Right cardiac atrium (tissue), 5 donors: Measurements from ENCODE around the gene TOMM6. TPM values are rescaled to one million over a fixed set of nuclear protein-coding genes. Genes with fewer than 3 reads are reported as not detected.

Experiments used
- ATAC-seq, 2 donors: fragments of 200-7000 bp; cut with Tn5 transposase; one replicate each; pipeline versions ENCODE4 v1.8.0 to v1.9.1; 2020; ENCODE audit warnings: moderate library complexity in 2 of 2, mild to moderate bottlenecking in 1 of 2
- DNase-seq, 3 donors: peaks; one replicate each; pipeline ENCODE4 v3.0.0-alpha.2; 2020
- H3K27ac ChIP-seq: one replicate; pipeline ENCODE4 v1.5.1; 2013; ENCODE audit warnings: mild to moderate bottlenecking, low read length, control low read depth, moderate library complexity
- H3K27me3 ChIP-seq: one replicate; pipeline ENCODE4 v1.6.1; 2013; ENCODE audit not compliant: control insufficient read depth, insufficient read depth
- H3K4me1 ChIP-seq: one replicate; pipeline ENCODE4 v1.6.1; 2013; ENCODE audit warnings: low read length; ENCODE audit not compliant: control insufficient read depth, insufficient read depth
- H3K4me3 ChIP-seq: one replicate; pipeline ENCODE4 v1.5.1; 2013; ENCODE audit warnings: low read length, control low read depth
- H3K9me3 ChIP-seq: one replicate; pipeline ENCODE4 v1.6.1; 2013; ENCODE audit warnings: low read length; ENCODE audit not compliant: control insufficient read depth
- WGBS: extraction: QIAGEN DNeasy Blood & Tissue Kit; methylation state at CpG from one replicate; pipeline ENCODE4 v1.1.7; 2013; 5-methylcytosine and 5-hydroxymethylcytosine counted together
- intact Hi-C, 4 donors: fragments of 100-400 bp; cut with DNase I; formaldehyde crosslinking; loops; one replicate each; pipeline versions ENCODE4 v1.11.0 to v1.14.0; 2022 to 2023
- polyA plus RNA-seq: library from polyadenylated mRNA; stranded (reverse); fragments of 200-250 nt; gene quantifications from one replicate; pipeline ENCODE4 v1.2.3, GENCODE V29; 2013
- total RNA-seq, 4 donors: library from RNA; stranded (reverse); fragmentation: NEBNext Ultra II Directional; extraction: Animal tissue kit (Norgen Biotek cat#: 25700); gene quantifications; one replicate each; pipeline ENCODE4 v1.2.1, GENCODE V29; 2021
- donor health status: healthy with polysubstance abuse.
- donor health status: DM: no; HTN: yes; CAD: no.
- donor health status: DM: no; HTN: no; CAD: no.
- donor health status: DM: no; HTN: yes; CAD: no; lungs with severe emphysema.
- donor health status: DM: yes; HTN: yes; CAD: no.

Gene TOMM6
- total and polyA plus RNA-seq, 5 donors, result 123 to 228 (median 152) TPM

DNA sequence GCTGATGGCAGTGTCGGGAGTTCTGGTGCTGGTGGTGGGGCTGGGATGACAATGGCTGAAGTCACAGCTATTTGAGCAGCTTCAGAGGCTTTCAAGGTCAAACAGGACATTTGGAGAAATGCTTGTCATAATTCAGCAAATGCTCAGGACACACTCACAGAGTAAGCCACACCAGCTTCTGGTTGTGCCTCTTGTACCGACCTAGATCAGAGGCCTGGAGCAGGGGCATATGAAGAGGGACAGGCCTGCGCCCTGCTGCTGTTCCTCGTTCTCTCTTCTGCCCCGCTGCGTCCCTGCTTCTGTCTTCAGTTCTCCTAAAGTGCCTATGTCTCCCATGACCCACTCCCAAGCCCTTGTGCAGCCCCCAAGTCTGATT, 39.4 kb upstream of the TOMM6 start:
- no peak overlapping the region for H3K27ac ChIP-seq
- no peak overlapping the region for H3K4me3 ChIP-seq
- no peaks in the 10 kb centered on the region for H3K9me3 ChIP-seq
- DNase-seq (no peak), ATAC-seq (no peak)
- no peaks in the 10 kb centered on the region for H3K4me1 ChIP-seq
- no peaks in the 10 kb centered on the region for H3K27me3 ChIP-seq
- WGBS, result 93% methylated on average over 6 of the region's 6 CpGs
- intact Hi-C loops, result no loop called here

DNA sequence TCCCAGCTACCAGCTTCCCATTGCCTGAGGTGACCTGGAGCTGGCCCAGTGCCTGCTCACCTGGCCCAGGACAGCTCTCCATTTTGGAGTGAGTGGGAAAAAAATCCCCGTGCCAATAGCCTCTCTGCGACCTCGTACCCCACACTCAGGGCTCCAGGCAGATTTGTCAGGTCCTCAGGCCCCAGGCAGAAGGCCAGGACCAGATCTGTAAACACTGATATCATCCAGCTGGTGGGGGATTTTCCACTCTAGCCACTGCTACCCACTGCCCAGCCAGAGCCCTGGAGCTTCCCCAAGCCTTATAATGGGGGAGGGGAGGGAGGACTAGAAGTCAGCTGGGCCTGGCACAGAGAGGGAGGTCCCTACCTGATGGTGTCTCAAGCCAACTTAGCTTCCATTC, 39.0 kb upstream of the TOMM6 start:
- ATAC-seq (peak in 1 of 2 donors; percentile 19), DNase-seq (no peak)
- Histone ChIP-seq H3K4me3 (no peak overlapping the region), H3K27me3 (no peaks in the 10 kb centered on the region), H3K9me3 (no peaks in the 10 kb centered on the region), H3K27ac (no peak overlapping the region), H3K4me1 (no peaks in the 10 kb centered on the region)
- intact Hi-C loops, result no loop called here
- WGBS, result 79% methylated on average over 3 of the region's 3 CpGs

DNA sequence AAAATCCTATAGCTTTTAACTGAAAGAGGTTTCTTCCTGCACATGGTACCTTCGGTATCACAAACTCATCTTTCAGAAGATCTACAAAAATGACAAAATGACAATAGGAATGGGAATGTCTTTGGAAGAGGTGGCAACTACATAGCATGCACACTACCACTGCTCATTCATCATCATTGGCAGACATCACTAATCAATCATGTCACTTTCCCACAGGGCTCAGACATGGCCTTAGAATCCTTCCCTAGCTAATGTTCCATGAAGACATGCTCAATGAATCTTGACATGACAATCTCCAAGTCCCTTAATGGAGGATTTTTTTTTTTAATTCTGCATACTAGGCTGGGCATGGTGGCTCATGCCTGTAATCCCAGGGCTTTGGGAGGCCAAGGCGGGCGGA, 37.1 kb upstream of the TOMM6 start:
- no peak overlapping the region for H3K27ac ChIP-seq
- H3K9me3 ChIP-seq, result no peaks in the 10 kb centered on the region
- DNase-seq (no peak), ATAC-seq (no peak)
- no peak overlapping the region for H3K4me3 ChIP-seq
- intact Hi-C loops, result no loop called here
- 97% methylated on average over 3 of the region's 3 CpGs for WGBS
- H3K27me3 ChIP-seq, result no peaks in the 10 kb centered on the region
- no peaks in the 10 kb centered on the region for H3K4me1 ChIP-seq

DNA sequence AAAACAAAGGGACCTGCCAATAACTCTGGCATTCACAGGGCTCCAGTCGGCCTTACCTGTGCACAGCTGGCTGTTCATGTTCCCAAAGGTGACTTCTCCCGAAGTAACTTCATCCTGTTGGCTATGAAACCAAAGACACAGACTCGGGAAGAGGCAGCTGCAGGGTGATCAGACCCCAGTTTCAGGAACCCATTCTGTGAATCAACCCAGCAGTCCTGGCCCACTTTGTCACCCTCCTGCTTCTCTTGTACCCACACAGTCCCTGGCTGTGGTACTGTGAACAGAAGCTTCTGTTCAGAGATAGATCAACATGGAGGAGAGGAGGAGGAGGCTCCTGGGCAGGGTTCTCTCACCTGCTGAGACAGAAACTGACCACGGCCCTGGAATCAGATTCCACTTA, 31.6 kb upstream of the TOMM6 start:
- Histone ChIP-seq H3K9me3 (no peaks in the 10 kb centered on the region), H3K27ac (no peak overlapping the region), H3K27me3 (no peaks in the 10 kb centered on the region), H3K4me1 (no peaks in the 10 kb centered on the region), H3K4me3 (no peak overlapping the region)
- 80% methylated on average over 4 of the region's 4 CpGs for WGBS
- intact Hi-C loops, result no loop called here
- DNase-seq (no peak), ATAC-seq (no peak)

DNA sequence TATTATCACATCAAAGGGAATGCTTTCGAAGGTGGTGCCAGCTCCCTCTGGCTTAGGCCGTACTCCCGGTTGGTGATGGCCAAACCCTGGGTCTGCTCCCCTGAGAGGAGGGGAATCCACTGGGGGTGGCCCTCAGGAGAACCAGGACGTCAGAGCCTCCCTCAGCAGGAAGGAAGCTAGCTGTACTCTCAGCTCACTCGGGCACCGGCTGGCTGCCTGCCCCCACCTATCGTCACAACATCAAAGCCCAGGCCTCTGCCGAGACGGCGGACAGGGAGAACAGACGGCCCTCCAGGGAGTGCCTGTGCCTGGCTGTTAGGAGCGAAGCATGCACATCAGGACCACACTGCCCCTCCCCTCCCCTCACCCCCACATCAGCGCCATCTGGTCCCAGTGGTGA, 31.1 kb upstream of the TOMM6 start:
- no peaks in the 10 kb centered on the region for H3K4me1 ChIP-seq
- DNase-seq (peak in 1 of 3 donors; percentile 32), ATAC-seq (peak in 1 of 2 donors; percentile 28)
- H3K27me3 ChIP-seq, result no peaks in the 10 kb centered on the region
- no peaks in the 10 kb centered on the region for H3K9me3 ChIP-seq
- H3K4me3 ChIP-seq, result no peak overlapping the region
- intact Hi-C loops, result no loop called here
- no peak overlapping the region for H3K27ac ChIP-seq
- WGBS, result 57% methylated on average over 13 of the region's 13 CpGs

DNA sequence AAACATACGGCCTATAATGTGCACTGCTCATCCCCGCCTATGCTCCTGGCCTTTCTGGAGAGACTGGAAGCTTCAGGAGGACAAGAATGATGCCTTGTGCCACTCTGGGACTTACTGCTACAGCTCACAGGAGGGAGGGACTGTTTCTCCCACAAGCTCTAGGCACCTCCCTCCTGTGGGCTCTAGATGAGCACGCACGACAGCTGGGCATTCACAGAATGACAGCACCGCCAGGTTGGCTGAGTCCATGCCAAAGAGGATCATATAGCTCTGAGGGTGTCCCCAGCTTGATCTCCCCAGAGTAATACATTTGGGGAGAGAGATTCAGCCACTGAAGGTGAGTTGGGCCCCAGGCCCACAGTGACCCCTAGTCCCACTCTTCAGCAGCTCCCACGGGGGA, 30.2 kb upstream of the TOMM6 start:
- 93% methylated on average over 6 of the region's 6 CpGs for WGBS
- Histone ChIP-seq H3K27me3 (no peaks in the 10 kb centered on the region), H3K4me1 (no peaks in the 10 kb centered on the region), H3K4me3 (no peak overlapping the region), H3K27ac (no peak overlapping the region), H3K9me3 (no peaks in the 10 kb centered on the region)
- DNase-seq (no peak), ATAC-seq (no peak)
- intact Hi-C loops, result no loop called here

DNA sequence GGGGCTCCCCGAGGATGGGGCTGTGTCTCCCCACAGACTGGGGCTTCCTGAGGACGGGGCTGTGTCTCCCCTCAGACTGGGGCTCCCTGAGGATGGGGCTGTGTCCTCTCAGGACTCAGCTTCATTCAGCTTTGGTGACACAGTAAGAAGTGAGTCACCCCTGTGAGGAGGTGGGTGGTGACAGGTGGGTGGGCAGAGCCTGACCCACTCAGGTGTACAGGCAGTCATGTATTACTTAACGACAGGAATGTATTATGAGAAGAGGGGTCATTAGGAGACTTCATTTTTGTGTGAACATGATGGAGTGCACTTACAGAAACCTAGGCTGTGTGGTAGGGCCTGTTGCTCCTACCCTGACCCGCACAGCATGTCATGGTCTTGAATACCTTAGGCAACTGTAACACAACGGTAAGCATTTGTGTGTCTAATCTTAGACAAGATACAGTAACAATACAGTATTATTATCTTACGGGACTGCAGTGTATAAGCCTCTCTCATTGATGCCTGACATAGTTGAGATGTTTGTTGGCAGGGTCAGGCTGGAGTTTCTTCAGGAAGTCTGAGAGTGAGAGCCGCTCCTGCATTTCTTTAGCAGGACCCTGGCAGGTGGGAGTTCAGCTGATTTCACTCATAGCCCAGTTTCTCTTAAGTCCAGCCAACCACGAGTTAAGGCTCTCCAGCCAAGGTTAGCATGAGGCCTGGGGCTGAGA, 29.4 kb upstream of the TOMM6 start:
- WGBS, result 64% methylated on average over 8 of the region's 8 CpGs

DNA sequence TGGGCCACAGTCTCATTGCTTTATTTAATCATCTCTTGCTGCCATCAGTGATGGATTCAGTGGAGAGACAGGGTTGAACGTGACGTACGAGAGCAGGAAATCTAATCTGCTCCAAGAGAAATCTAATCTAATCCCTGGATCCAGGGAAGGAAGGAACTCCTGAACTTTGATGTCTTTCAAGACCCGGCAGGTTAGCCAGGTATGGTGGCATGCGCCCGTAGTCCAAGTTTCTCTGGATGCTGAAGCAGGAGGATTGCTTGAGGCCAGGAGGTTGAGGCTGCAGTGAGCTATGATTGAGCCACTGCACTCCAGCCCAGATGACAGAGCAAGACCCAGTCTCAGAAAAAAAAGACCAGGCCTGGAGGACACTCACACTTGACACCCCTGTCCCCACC, 28.9 kb upstream of the TOMM6 start:
- Histone ChIP-seq H3K4me3 (no peak overlapping the region), H3K4me1 (no peaks in the 10 kb centered on the region), H3K27me3 (no peaks in the 10 kb centered on the region), H3K9me3 (no peaks in the 10 kb centered on the region), H3K27ac (no peak overlapping the region)
- WGBS, result 79% methylated on average over 6 of the region's 6 CpGs
- DNase-seq (no peak), ATAC-seq (no peak)
- intact Hi-C loops, result no loop called here

More for the DNA sequence above, 29.4 kb upstream of the TOMM6 start:
- DNase-seq (no peak), ATAC-seq (no peak)
- H3K27ac ChIP-seq, result no peak overlapping the region
- H3K9me3 ChIP-seq, result no peaks in the 10 kb centered on the region
- no peaks in the 10 kb centered on the region for H3K4me1 ChIP-seq
- no peak overlapping the region for H3K4me3 ChIP-seq
- intact Hi-C loops, result no loop called here
- no peaks in the 10 kb centered on the region for H3K27me3 ChIP-seq

DNA sequence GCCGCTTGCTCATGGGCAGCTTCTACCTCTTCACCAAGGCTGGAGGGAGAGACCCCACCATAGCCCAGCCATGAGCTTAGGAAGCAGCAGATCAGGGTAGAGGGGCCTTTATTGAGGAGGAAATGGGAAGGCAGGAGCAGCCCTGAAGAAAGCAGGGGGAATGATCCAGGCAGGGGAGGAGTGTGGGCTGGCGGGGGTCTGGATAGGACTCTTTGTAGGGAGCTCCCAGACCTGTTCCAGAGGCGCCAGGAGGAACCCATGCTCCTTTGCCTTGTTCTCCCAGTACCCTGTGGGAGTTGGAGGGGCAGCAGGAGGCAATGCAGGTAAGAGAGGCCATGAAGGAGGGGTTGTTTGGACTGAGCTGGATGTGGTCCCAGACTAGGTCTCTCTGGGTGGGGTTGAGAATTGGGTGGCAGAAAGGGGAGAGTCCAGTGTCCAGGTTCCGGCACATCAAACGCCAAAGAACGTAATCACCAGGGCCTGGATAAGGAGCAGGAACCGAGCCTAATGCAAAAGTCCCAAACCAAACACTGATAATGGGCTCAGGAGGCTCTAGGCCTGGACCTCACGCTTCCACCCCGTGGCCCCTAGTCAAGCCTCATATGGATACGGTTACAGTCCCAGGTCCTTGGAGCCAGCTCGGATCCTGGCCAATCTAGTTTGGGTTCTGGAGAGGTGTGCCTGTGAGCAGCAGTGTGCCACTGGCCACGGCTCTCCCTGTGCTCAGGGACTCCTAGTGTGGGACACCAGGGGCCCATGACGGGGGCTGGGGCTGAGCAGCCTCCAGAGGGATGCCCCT, 28.2 kb upstream of the TOMM6 start:
- Histone ChIP-seq H3K27me3 (no peaks in the 10 kb centered on the region), H3K9me3 (no peaks in the 10 kb centered on the region), H3K4me3 (no peak overlapping the region), H3K27ac (no peak overlapping the region), H3K4me1 (no peaks in the 10 kb centered on the region)
- WGBS, result 88% methylated on average over 13 of the region's 13 CpGs
- DNase-seq, result peak in 1 of 3 donors; percentile 1
- ATAC-seq, result peak; percentile 36 to 44
- intact Hi-C loops, result no loop called here

DNA sequence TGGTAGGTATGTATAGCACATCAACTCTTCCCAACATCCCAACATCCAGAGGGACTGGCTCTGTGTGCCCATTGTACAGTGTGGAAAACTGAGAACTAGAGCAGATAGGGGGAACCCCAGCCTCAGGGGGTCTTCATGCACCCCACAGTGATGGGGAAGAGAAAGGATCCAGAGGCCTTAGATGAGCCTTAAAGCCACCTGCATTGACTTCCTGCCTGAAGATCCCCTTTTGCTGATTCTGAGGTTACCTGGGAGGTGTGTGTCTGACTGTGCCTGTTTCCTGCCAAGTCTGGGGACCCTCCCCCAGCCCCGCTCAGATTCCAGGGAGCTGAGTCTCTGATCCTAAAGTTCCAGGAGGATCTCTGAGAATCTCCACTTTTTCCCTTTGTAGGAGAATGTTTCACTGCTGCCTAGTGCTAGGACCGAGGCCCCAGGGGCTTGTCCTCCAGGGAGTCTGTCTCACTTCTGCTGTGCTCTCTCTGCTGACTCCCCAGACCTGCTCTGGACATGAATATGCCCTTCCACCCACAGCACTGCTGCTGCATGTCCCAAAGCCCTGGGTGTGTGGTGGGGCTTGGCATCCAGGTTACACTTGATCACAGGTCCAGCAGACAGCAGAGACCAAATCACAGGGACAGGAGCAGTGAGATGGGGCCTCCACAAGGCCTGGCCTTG, 27.5 kb upstream of the TOMM6 start:
- no peaks in the 10 kb centered on the region for H3K27me3 ChIP-seq
- no peak for DNase-seq
- H3K4me1 ChIP-seq, result no peaks in the 10 kb centered on the region
- no peak overlapping the region for H3K4me3 ChIP-seq
- no peak for ATAC-seq
- H3K9me3 ChIP-seq, result no peaks in the 10 kb centered on the region
- 84% methylated on average over 2 of the region's 2 CpGs for WGBS
- no peak overlapping the region for H3K27ac ChIP-seq
- intact Hi-C loops, result no loop called here

DNA sequence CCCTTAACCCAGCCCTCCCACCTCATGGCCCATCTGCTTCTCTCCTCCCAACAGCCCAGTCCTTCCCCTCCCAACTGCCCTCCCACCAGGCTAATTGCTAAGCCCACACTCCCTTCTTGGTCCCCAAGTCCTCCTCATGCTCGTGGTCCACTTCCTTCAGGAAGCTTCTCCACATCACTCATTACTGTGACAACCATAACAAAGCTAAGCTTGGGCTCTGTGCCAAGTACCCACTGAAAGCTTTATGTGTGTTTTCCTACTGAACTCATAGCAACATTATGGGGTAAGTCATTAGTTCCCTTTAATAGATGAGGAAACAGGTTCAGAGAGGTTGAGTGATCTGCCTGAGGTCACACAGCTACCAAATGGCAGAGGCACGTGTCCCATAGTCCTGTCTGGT, 24.0 kb upstream of the TOMM6 start:
- H3K4me3 ChIP-seq, result no peak overlapping the region
- no peaks in the 10 kb centered on the region for H3K27me3 ChIP-seq
- H3K4me1 ChIP-seq, result no peaks in the 10 kb centered on the region
- H3K27ac ChIP-seq, result no peak overlapping the region
- ATAC-seq (no peak), DNase-seq (no peak)
- intact Hi-C loops, result no loop called here
- no peaks in the 10 kb centered on the region for H3K9me3 ChIP-seq
- WGBS, result 39% methylated on average over 2 of the region's 2 CpGs
